HL-60 (cell line): ENCODE data around the gene HAUS1.

Experiments used
- DNase-seq, 2 experiments: peaks; one replicate each; pipeline ENCODE4 v3.0.0-alpha.2; 2010 to 2020; ENCODE audit warnings: low read depth in 1 of 2, low spot score in 1 of 2
- H3K27ac ChIP-seq: fragments of 250-450 bp; sonication (Bioruptor Pico); replicated peaks from 2 replicates; pipeline ENCODE4 v1.5.1; 2020; ENCODE audit warnings: mild to moderate bottlenecking, moderate library complexity
- H3K27me3 ChIP-seq: fragments of 250-450 bp; sonication (Bioruptor Pico); 2 replicates; pipeline ENCODE4 v1.5.1; 2021; ENCODE audit warnings: mild to moderate bottlenecking, moderate library complexity; ENCODE audit not compliant: insufficient read depth, poor library complexity, severe bottlenecking
- H3K4me3 ChIP-seq: replicated peaks from 2 replicates; pipeline ENCODE4 v1.5.1; 2011; ENCODE audit warnings: mild to moderate bottlenecking, control low read depth, low read length; ENCODE audit not compliant: insufficient read depth
- CTCF ChIP-seq: IDR thresholded peaks from one replicate; pipeline ENCODE4 v1.5.1; 2011; ENCODE audit warnings: low read length, control low read depth, inconsistent platforms; ENCODE audit not compliant: insufficient read depth
- GABPA ChIP-seq: IDR thresholded peaks from 2 replicates; pipeline ENCODE4 v1.6.1; 2012; ENCODE audit warnings: low read depth
- POLR2AphosphoS5 ChIP-seq: IDR thresholded peaks from 2 replicates; pipeline ENCODE4 v1.6.1; 2012; ENCODE audit warnings: low read depth
- REST ChIP-seq: IDR thresholded peaks from 2 replicates; pipeline ENCODE4 v1.6.1; 2012; ENCODE audit warnings: low read depth; ENCODE audit not compliant: insufficient replicate concordance
- SPI1 ChIP-seq: IDR thresholded peaks from 2 replicates; pipeline ENCODE4 v1.6.1; 2012; ENCODE audit warnings: low read depth, mild to moderate bottlenecking, borderline replicate concordance

Gene HAUS1

GRCh38 chr18:46097801-46098615 lies 6.2 kb upstream of the HAUS1 start, which contains the start of gene ATP5F1A:
Gene ATP5F1A, minus strand, starts transcription at chr18:46098296. Its CDS starts 65 bp downstream, at chr18:46098231.
- TF ChIP-seq GABPA (peak; percentile 87), REST (peak; percentile 56), POLR2AphosphoS5 (peak; percentile 99), SPI1 (no peak), CTCF (no peak)
- DNase-seq = peak; percentile 88 to 93
- Histone ChIP-seq H3K27ac (peak within 1 kb of the TSS; percentile 95), H3K4me3 (peak within 1 kb of the TSS; percentile 83), H3K27me3 (no peaks in the 10 kb centered on the region)

- TF ChIP-seq POLR2AphosphoS5 (no peak), GABPA (no peak), CTCF (no peak), REST (no peak)
- Histone ChIP-seq H3K27ac (peak overlapping the region; percentile 95), H3K27me3 (no peaks in the 10 kb centered on the region), H3K4me3 (peak overlapping the region; percentile 83)
- peak in 1 of 2 experiments; percentile 14 for DNase-seq
These were observed 5.6 kb upstream of the HAUS1 start for GRCh38 chr18:46098616-46098933.

GRCh38 chr18:46099463-46099862 lies 4.7 kb upstream of the HAUS1 start:
- Histone ChIP-seq H3K27me3 (no peaks in the 10 kb centered on the region), H3K4me3 (no peak overlapping the region), H3K27ac (no peak overlapping the region)
- TF ChIP-seq CTCF (no peak), POLR2AphosphoS5 (no peak), SPI1 (no peak), GABPA (no peak), REST (no peak)
- DNase-seq = no peak
